Keratinocyte (primary cell): Measurements from ENCODE around the gene DHX34. TPM values are rescaled to one million over a fixed set of nuclear protein-coding genes. Genes with fewer than 3 reads are reported as not detected.

ENCODE experiments used
- DNase-seq: peaks from one replicate; pipeline ENCODE4 v3.0.0-alpha.2; 2011; ENCODE audit warnings: low read depth, missing footprints, low spot score
- FAIRE-seq: peaks from 2 replicates; lab custom pipeline; 2011; peaks lifted over from hg19 to GRCh38; lab: Jason Lieb, UNC
- H2AFZ ChIP-seq: 2 replicates; pipeline ENCODE4 v1.6.0; 2012; ENCODE audit warnings: low read length, control low read depth, inconsistent platforms; ENCODE audit not compliant: control insufficient read depth
- H3K27ac ChIP-seq: 2 replicates; pipeline ENCODE4 v1.5.1; 2011; ENCODE audit warnings: low read length; ENCODE audit not compliant: control insufficient read depth, insufficient read depth
- H3K27me3 ChIP-seq: 3 replicates; pipeline ENCODE4 v1.6.0; 2011; ENCODE audit warnings: low read length; ENCODE audit not compliant: control insufficient read depth, insufficient read depth; ENCODE audit errors: extremely low read depth
- H3K36me3 ChIP-seq, 2 experiments: 2 replicates in 1 of 2; 3 replicates in 1 of 2; pipeline ENCODE4 v1.5.1; 2011; ENCODE audit warnings: low read length in 2 of 2, mild to moderate bottlenecking in 1 of 2; ENCODE audit not compliant: control insufficient read depth in 2 of 2, insufficient read depth in 2 of 2; ENCODE audit errors: extremely low read depth in 1 of 2
- H3K4me1 ChIP-seq: 3 replicates; pipeline ENCODE4 v1.5.1; 2011; ENCODE audit warnings: low read length; ENCODE audit not compliant: control insufficient read depth, insufficient read depth; ENCODE audit errors: extremely low read depth
- H3K4me2 ChIP-seq: 3 replicates; pipeline ENCODE4 v1.6.0; 2011; ENCODE audit warnings: low read depth, low read length; ENCODE audit not compliant: control insufficient read depth, insufficient read depth; ENCODE audit errors: extremely low read depth
- H3K4me3 ChIP-seq, 3 experiments: fragments of 200-600 bp in 1 of 3; sonication (generic) in 1 of 3; 2 replicates in 2 of 3; 3 replicates in 1 of 3; pipeline ENCODE4 v1.5.1; 2011 to 2016; ENCODE audit warnings: low read length in 3 of 3, mild to moderate bottlenecking in 3 of 3, control low read depth in 2 of 3, inconsistent platforms in 1 of 3, low read depth in 1 of 3, mixed read lengths in 1 of 3, mixed run types in 1 of 3, moderate library complexity in 1 of 3; ENCODE audit not compliant: control insufficient read depth in 2 of 3, insufficient read depth in 2 of 3; ENCODE audit errors: extremely low read depth in 1 of 3
- H3K79me2 ChIP-seq: 2 replicates; pipeline ENCODE4 v1.6.0; 2012; ENCODE audit warnings: low read length; ENCODE audit not compliant: control insufficient read depth, insufficient read depth
- H3K9ac ChIP-seq: 3 replicates; pipeline ENCODE4 v1.6.0; 2011; ENCODE audit warnings: low read length; ENCODE audit not compliant: control insufficient read depth, insufficient read depth; ENCODE audit errors: extremely low read depth
- H3K9me1 ChIP-seq: 3 replicates; pipeline ENCODE4 v1.6.0; 2011; ENCODE audit warnings: low read length; ENCODE audit not compliant: control insufficient read depth, insufficient read depth; ENCODE audit errors: extremely low read depth
- H3K9me3 ChIP-seq: 2 replicates; pipeline ENCODE4 v1.5.1; 2012; ENCODE audit warnings: low read depth, low read length; ENCODE audit not compliant: control insufficient read depth
- H4K20me1 ChIP-seq: 3 replicates; pipeline ENCODE4 v1.6.0; 2011; ENCODE audit warnings: low read length; ENCODE audit not compliant: control insufficient read depth, insufficient read depth; ENCODE audit errors: extremely low read depth
- CTCF ChIP-seq, 3 experiments: IDR thresholded peaks in 1 of 3; conservative IDR thresholded peaks in 1 of 3; optimal IDR thresholded peaks in 1 of 3; 2 replicates in 2 of 3; 3 replicates in 1 of 3; pipeline versions ENCODE3 to v1.5.1; 2011; ENCODE audit warnings: low read length in 3 of 3, mild to moderate bottlenecking in 3 of 3, moderate library complexity in 2 of 3, control low read depth in 1 of 3, inconsistent platforms in 1 of 3; ENCODE audit not compliant: insufficient read depth in 2 of 3; ENCODE audit errors: extremely low read depth in 1 of 3
- EZH2 ChIP-seq: IDR thresholded peaks from one replicate; pipeline ENCODE4 v1.6.1; 2012; ENCODE audit warnings: inconsistent platforms, mild to moderate bottlenecking, low read length, moderate library complexity
- dilution Hi-C: fragments of 300-500 bp; cut with MboI; formaldehyde crosslinking; loops from one replicate; pipeline ENCODE4 v1.7.0; 2020; ENCODE audit warnings: low sequenced_read_pairs; ENCODE audit not compliant: extremely low pct_ligation_motif_present
- polyA plus RNA-seq, 5 experiments: library from polyadenylated mRNA; depleted of rRNA in 3 of 5; stranded (reverse) in 3 of 5; stranded (forward) in 1 of 5; unstranded in 1 of 5; fragments of >200 nt; gene quantifications; 1 replicate in 1 of 5; 2 replicates in 3 of 5; 3 replicates in 1 of 5; pipeline versions ENCODE4 v1.2.1 to v1.2.3, GENCODE V29; 2011 to 2012; ENCODE audit warnings: missing spikeins in 2 of 5, low read depth in 1 of 5, low replicate concordance in 1 of 5

Gene DHX34
- polyA plus RNA-seq, 1 donor (not counting 4 experiments of a cell fraction or from before 2014, with no cell fraction given) = 6.4 TPM

- dilution Hi-C loops = no loop called here
Observed at GRCh38 chr19:47315125-47315821, 33.8 kb upstream of the DHX34 start.

DNA sequence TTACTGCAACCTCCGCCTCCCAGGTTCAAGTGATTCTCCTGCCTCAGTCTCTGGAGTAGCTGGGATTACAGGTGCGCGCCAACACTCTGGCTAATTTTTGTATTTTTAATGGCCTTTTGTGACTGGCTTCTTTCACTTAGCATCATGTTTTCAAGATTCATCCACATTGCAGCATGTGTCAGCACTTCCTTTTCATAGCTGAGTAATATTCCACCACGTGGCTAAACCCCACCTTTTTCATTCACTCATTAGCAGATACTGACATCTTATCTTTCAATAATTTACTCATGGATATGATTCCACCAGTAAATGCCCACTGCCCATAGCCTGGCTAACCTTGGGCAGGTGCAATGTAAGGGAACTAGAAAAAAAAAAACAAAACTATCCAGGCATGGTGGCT, 32.6 kb upstream of the DHX34 start:
- Histone ChIP-seq H3K27me3 (no peaks in the 10 kb centered on the region), H3K36me3 (no peaks in the 10 kb centered on the region), H3K9me3 (no peaks in the 10 kb centered on the region), H3K27ac (no peak overlapping the region), H4K20me1 (no peaks in the 10 kb centered on the region), H3K9ac (no peak overlapping the region), H3K79me2 (no peaks in the 10 kb centered on the region), H3K9me1 (no peaks in the 10 kb centered on the region), H2AFZ (no peak overlapping the region), H3K4me3 (no peak overlapping the region), H3K4me1 (peaks cover 3% of the 10 kb centered on the region), H3K4me2 (no peak overlapping the region)
- TF ChIP-seq CTCF (optimal IDR thresholded peaks at IDR 0.05 in 1 of 3, IDR thresholded peaks at IDR 0.05 in 1 of 3, conservative IDR thresholded peaks at IDR 0.05 in 1 of 3; ENCODE audit: extremely low read depth in 1 of 3, insufficient read depth in 2 of 3, low read length in 3 of 3) (no peak), EZH2 (no peak)
- no peak for FAIRE-seq
- dilution Hi-C loops = no loop called here
- no peak for DNase-seq

More at GRCh38 chr19:47315125-47315821, 33.8 kb upstream of the DHX34 start:
- H3K4me1 ChIP-seq = peaks cover 3% of the 10 kb centered on the region
- H3K4me3 ChIP-seq = no peak overlapping the region
- H3K36me3 ChIP-seq = no peaks in the 10 kb centered on the region
- TF ChIP-seq CTCF (optimal IDR thresholded peaks at IDR 0.05 in 1 of 3, IDR thresholded peaks at IDR 0.05 in 1 of 3, conservative IDR thresholded peaks at IDR 0.05 in 1 of 3; ENCODE audit: extremely low read depth in 1 of 3, insufficient read depth in 2 of 3, low read length in 3 of 3) (no peak), EZH2 (no peak)
- H3K79me2 ChIP-seq = no peaks in the 10 kb centered on the region
- DNase-seq = peak; percentile 49
- H3K9ac ChIP-seq = no peak overlapping the region
- FAIRE-seq = peak; percentile 49
- no peaks in the 10 kb centered on the region for H3K9me3 ChIP-seq
- H2AFZ ChIP-seq = no peak overlapping the region
- H3K4me2 ChIP-seq = peak overlapping the region; percentile 9
- peak overlapping the region; percentile 5 for H3K27ac ChIP-seq
- H4K20me1 ChIP-seq = no peaks in the 10 kb centered on the region
- no peaks in the 10 kb centered on the region for H3K9me1 ChIP-seq
- H3K27me3 ChIP-seq = no peaks in the 10 kb centered on the region
